Gastroesophageal sphincter (tissue), 4 donors: Measurements from ENCODE around the gene ANK2. TPM values are rescaled to one million over a fixed set of nuclear protein-coding genes. Genes with fewer than 3 reads are reported as not detected.

Experiments
- ATAC-seq: fragments of 150-250 bp; one replicate; pipeline ENCODE4 v1.9.1; 2016; ENCODE audit warnings: mild to moderate bottlenecking, moderate library complexity
- H3K27ac ChIP-seq, 4 donors: fragments of 200-600 bp; sonication (generic) in 3 of 4; 1 replicate in 3 of 4; 2 replicates in 1 of 4; pipeline ENCODE4 v1.5.1; 2016 to 2019
- H3K27me3 ChIP-seq: fragments of 200-600 bp; sonication (generic); one replicate; pipeline ENCODE4 v1.5.1; 2019
- H3K36me3 ChIP-seq, 2 donors: fragments of 200-600 bp; sonication (generic); one replicate each; pipeline ENCODE4 v1.5.1; 2019; ENCODE audit warnings: control low read depth in 1 of 2
- H3K4me1 ChIP-seq, 3 donors: fragments of 200-600 bp; sonication (generic); 1 replicate in 2 of 3; 2 replicates in 1 of 3; pipeline ENCODE4 v1.5.1; 2016 to 2019; ENCODE audit warnings: control low read depth in 2 of 3
- H3K4me3 ChIP-seq, 2 donors: fragments of 200-600 bp; sonication (generic); one replicate each; pipeline ENCODE4 v1.5.1; 2019; ENCODE audit warnings: mild to moderate bottlenecking in 1 of 2, moderate library complexity in 1 of 2
- H3K9me3 ChIP-seq, 3 donors: fragments of 200-600 bp; sonication (generic); one replicate each; pipeline ENCODE4 v1.5.1; 2017 to 2019; ENCODE audit warnings: control low read depth in 2 of 3
- CTCF ChIP-seq, 4 experiments: fragments of 200-600 bp in 2 of 4; fragments of 450-650 bp in 2 of 4; sonication (generic) in 1 of 4; IDR thresholded peaks; one replicate each; pipeline ENCODE4 v1.5.1; 2017 to 2019; ENCODE audit warnings: antibody characterized with exemption in 4 of 4, mild to moderate bottlenecking in 2 of 4, moderate library complexity in 2 of 4
- EP300 ChIP-seq: sonication (generic); formaldehyde crosslinking; IDR thresholded peaks from one replicate; pipeline ENCODE4 v1.6.1; 2017; ENCODE audit warnings: antibody characterized with exemption, mild to moderate bottlenecking
- POLR2A ChIP-seq, 2 donors: fragments of 450-650 bp; IDR thresholded peaks; one replicate each; pipeline ENCODE4 v1.6.1; 2017; ENCODE audit warnings: antibody characterized with exemption in 2 of 2, mild to moderate bottlenecking in 2 of 2, moderate library complexity in 1 of 2
- POLR2AphosphoS5 ChIP-seq: sonication (generic); formaldehyde crosslinking; IDR thresholded peaks from one replicate; pipeline ENCODE4 v1.6.1; 2017; ENCODE audit warnings: antibody characterized with exemption
- WGBS, 2 donors: methylation state at CpG; one replicate each; pipeline ENCODE4 v1.1.5; 2018; ENCODE audit warnings: low coverage in 1 of 2; 5-methylcytosine and 5-hydroxymethylcytosine counted together
- total RNA-seq, 4 donors: library from RNA; depleted of rRNA; stranded (reverse); fragments of >200 nt; gene quantifications; one replicate each; pipeline ENCODE4 v1.1.0, GENCODE V29; 2016

ANK2 gene
- total RNA-seq, 4 donors from 2014 or later, result 84.9 to 104 (median 91.5) TPM

DNA sequence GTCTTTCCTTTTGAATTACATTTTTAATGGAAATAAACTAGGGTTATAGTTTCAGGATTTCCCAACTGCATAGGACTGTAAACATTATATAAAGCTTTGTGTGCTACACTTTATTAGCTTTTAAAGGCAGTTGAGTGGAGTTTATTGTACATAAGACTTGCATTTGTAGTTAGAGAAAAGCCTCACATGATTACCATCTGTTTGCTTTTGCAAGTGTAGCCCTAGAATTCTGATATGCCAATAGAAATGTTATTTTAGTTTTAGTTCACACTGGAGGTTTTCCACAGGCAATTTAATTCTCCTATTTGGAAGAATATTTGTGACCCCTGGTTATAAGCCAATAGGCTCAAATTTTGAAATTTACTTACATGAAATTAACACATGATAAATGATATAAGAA is 41.3 kb upstream of the ANK2 start:
- no peak overlapping the region for H3K4me3 ChIP-seq
- no peak for ATAC-seq

GRCh38 chr4:113008716-113009115 is 40.7 kb upstream of the ANK2 start:
- ATAC-seq, result no peak
- no peaks in the 10 kb centered on the region for H3K36me3 ChIP-seq
- no peak overlapping the region for H3K27ac ChIP-seq
- H3K9me3 ChIP-seq, result no peaks in the 10 kb centered on the region
- no peaks in the 10 kb centered on the region for H3K27me3 ChIP-seq
- no peak for TF ChIP-seq EP300
- H3K4me1 ChIP-seq, result peaks cover 0 to 4% (median 0%) of the 10 kb centered on the region in 3 donors
- H3K4me3 ChIP-seq, result no peak overlapping the region
- 53 to 77% methylated on average over 2 of the region's 2 CpGs for WGBS, 2 donors

More for the DNA sequence above, 41.3 kb upstream of the ANK2 start:
- no peak overlapping the region for H3K27ac ChIP-seq
- H3K4me1 ChIP-seq, result peaks cover 0 to 4% (median 0%) of the 10 kb centered on the region in 3 donors
- no peak for TF ChIP-seq POLR2A (IDR thresholded peaks at IDR 0.05)
- TF ChIP-seq POLR2AphosphoS5, result no peak
- no peak for TF ChIP-seq CTCF (IDR thresholded peaks at IDR 0.05)
- no peaks in the 10 kb centered on the region for H3K36me3 ChIP-seq
- no peaks in the 10 kb centered on the region for H3K9me3 ChIP-seq
- H3K27me3 ChIP-seq, result no peaks in the 10 kb centered on the region

DNA sequence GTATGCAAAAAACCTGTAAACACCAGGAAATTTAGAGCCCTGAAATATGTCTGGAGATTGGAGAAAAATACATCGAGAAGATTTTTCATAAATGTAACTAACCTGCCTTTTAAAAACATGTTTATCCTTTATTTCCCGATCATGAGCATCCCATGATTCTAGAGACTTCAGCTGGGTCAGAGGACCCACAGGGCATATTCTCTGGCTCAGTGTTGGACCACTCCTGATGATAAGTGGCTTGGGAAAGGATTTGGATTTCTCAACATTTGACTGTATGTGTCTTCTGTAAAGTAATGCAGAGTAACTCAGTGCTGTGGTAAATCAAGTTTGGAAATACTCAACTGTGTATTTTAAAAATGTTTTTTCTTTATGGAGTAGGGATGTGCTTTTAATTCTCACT is 40.0 kb upstream of the ANK2 start:
- no peak overlapping the region for H3K27ac ChIP-seq
- H3K4me1 ChIP-seq, result peaks cover 0 to 4% (median 0%) of the 10 kb centered on the region in 3 donors
- no peaks in the 10 kb centered on the region for H3K27me3 ChIP-seq
- WGBS, 2 donors, result 71 to 92% methylated on average over 2 of the region's 2 CpGs
- ATAC-seq, result no peak
- no peaks in the 10 kb centered on the region for H3K36me3 ChIP-seq
- no peak overlapping the region for H3K4me3 ChIP-seq
- no peaks in the 10 kb centered on the region for H3K9me3 ChIP-seq
- no peak for TF ChIP-seq CTCF (IDR thresholded peaks at IDR 0.05)
- no peak for TF ChIP-seq POLR2A (IDR thresholded peaks at IDR 0.05)
- TF ChIP-seq POLR2AphosphoS5, result no peak
- TF ChIP-seq EP300, result no peak

GRCh38 chr4:113012122-113012725 is 37.2 kb upstream of the ANK2 start:
- Histone ChIP-seq H3K4me3 (no peak overlapping the region), H3K27ac (no peak overlapping the region), H3K4me1 (peaks cover 0 to 4% (median 0%) of the 10 kb centered on the region in 3 donors), H3K27me3 (no peaks in the 10 kb centered on the region), H3K9me3 (no peaks in the 10 kb centered on the region), H3K36me3 (no peaks in the 10 kb centered on the region)
- TF ChIP-seq POLR2AphosphoS5 (no peak), EP300 (no peak), POLR2A (IDR thresholded peaks at IDR 0.05) (no peak), CTCF (IDR thresholded peaks at IDR 0.05) (no peak)
- no peak for ATAC-seq
- 62 to 84% methylated on average over 4 of the region's 4 CpGs for WGBS, 2 donors

DNA sequence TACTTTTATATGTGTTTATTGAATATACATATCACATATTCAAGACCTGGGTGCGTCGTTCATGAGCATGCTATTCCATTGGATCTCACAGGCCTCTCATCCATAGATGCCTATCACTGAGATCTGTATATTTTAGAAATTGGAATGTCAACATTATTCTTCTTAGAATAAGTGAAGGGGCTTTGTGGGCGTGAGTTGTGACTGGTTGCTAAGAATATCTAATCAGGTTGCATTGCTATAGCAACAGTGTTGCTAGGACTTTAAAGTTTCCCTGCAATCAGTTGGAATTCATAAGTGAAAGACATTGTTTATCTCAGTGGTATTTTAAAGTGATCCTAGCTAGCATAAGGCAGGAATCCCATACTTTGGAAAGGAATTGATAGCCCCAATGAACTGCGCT is 36.7 kb upstream of the ANK2 start:
- no peak for ATAC-seq
- peaks cover 0 to 4% (median 0%) of the 10 kb centered on the region in 3 donors for H3K4me1 ChIP-seq
- no peak for TF ChIP-seq POLR2A (IDR thresholded peaks at IDR 0.05)
- no peak for TF ChIP-seq POLR2AphosphoS5
- TF ChIP-seq CTCF (IDR thresholded peaks at IDR 0.05), result no peak
- no peak for TF ChIP-seq EP300
- no peaks in the 10 kb centered on the region for H3K36me3 ChIP-seq
- no peak overlapping the region for H3K27ac ChIP-seq
- H3K9me3 ChIP-seq, result no peaks in the 10 kb centered on the region
- WGBS, 2 donors, result 52 to 55% methylated on average over 4 of the region's 4 CpGs
- no peak overlapping the region for H3K4me3 ChIP-seq
- H3K27me3 ChIP-seq, result no peaks in the 10 kb centered on the region
